Mesodermal cell (in vitro differentiated cells): ENCODE measurements around the gene JMJD6.
A peak's percentile ranks its signal among the peaks of the same experiment; 100 is the strongest.
"Not testable (repeated sequence)": the region's sequence is repeated elsewhere in the genome, so short reads cannot be mapped to it uniquely, and the experiment has no call there.

Source experiments
- H3K27ac ChIP-seq: 2 replicates; pipeline ENCODE4 v1.7.0; 2013; ENCODE audit warnings: mild to moderate bottlenecking, low read depth, low read length, moderate library complexity; ENCODE audit not compliant: severe bottlenecking
- H3K36me3 ChIP-seq: 2 replicates; pipeline ENCODE4 v1.7.1; 2013; ENCODE audit warnings: mild to moderate bottlenecking, low read length, moderate library complexity; ENCODE audit not compliant: control insufficient read depth, insufficient read depth
- H3K4me1 ChIP-seq: one replicate; pipeline ENCODE4 v1.7.1; 2013; ENCODE audit warnings: mild to moderate bottlenecking, low read length; ENCODE audit not compliant: insufficient read depth, control insufficient read depth, poor library complexity, severe bottlenecking
- H3K4me3 ChIP-seq: 2 replicates; pipeline ENCODE4 v1.7.0; 2013; ENCODE audit warnings: low read length, control low read depth, mild to moderate bottlenecking; ENCODE audit not compliant: insufficient read depth, poor library complexity, severe bottlenecking; ENCODE audit errors: extremely low read depth
- H3K9me3 ChIP-seq: 2 replicates; pipeline ENCODE4 v1.7.1; 2013; ENCODE audit warnings: mild to moderate bottlenecking, low read length, moderate library complexity; ENCODE audit not compliant: control insufficient read depth
- WGBS, 2 experiments: methylation state at CpG; one replicate each; pipeline ENCODE4 v1.1.5; 2013; ENCODE audit warnings: missing lambda C conversion rate in 2 of 2; ENCODE audit not compliant: insufficient coverage in 2 of 2; 5-methylcytosine and 5-hydroxymethylcytosine counted together

JMJD6 gene

GRCh38 chr17:76747716-76748363 lies 21.4 kb upstream of the JMJD6 start:
- peaks cover 12% of the 10 kb centered on the region for H3K9me3 ChIP-seq
- H3K4me3 ChIP-seq = no peak overlapping the region
- peaks cover 6% of the 10 kb centered on the region for H3K4me1 ChIP-seq
- peaks cover 70% of the 10 kb centered on the region for H3K36me3 ChIP-seq
- peak overlapping the region; percentile 62 for H3K27ac ChIP-seq
- WGBS, 2 experiments = 87 to 89% methylated on average over 6 to 8 of the region's 9 CpGs

- H3K4me1 ChIP-seq, H3K4me3 ChIP-seq, H3K27ac ChIP-seq: not testable (repeated sequence)
- Histone ChIP-seq H3K36me3 (peaks cover 71% of the 10 kb centered on the region), H3K9me3 (peaks cover 12% of the 10 kb centered on the region)
- WGBS, 2 experiments = 87 to 100% methylated on average over 1 to 3 of the region's 6 CpGs
Observed at GRCh38 chr17:76745785-76746184, 19.4 kb upstream of the JMJD6 start.

GRCh38 chr17:76744747-76745146 lies 18.3 kb upstream of the JMJD6 start:
- peaks cover 6% of the 10 kb centered on the region for H3K4me1 ChIP-seq
- H3K4me3 ChIP-seq = no peak overlapping the region
- H3K36me3 ChIP-seq = peaks cover 66% of the 10 kb centered on the region
- no peak overlapping the region for H3K27ac ChIP-seq
- WGBS, 2 experiments = no CpG with 5 or more reads among the region's 2 CpGs
- H3K9me3 ChIP-seq = peaks cover 12% of the 10 kb centered on the region

GRCh38 chr17:76742958-76743357 lies 16.6 kb upstream of the JMJD6 start:
- H3K4me1 ChIP-seq = peaks cover 6% of the 10 kb centered on the region
- no peak overlapping the region for H3K27ac ChIP-seq
- peaks cover 58% of the 10 kb centered on the region for H3K36me3 ChIP-seq
- H3K4me3 ChIP-seq = no peak overlapping the region
- H3K9me3 ChIP-seq = peaks cover 12% of the 10 kb centered on the region

- Histone ChIP-seq H3K9me3 (peaks cover 5% of the 10 kb centered on the region), H3K4me1 (no peaks in the 10 kb centered on the region), H3K36me3 (peaks cover 45% of the 10 kb centered on the region), H3K27ac (no peak overlapping the region), H3K4me3 (no peak overlapping the region)
- 90 to 100% methylated on average over 1 of the region's 5 CpGs for WGBS, 2 experiments
Observed at GRCh38 chr17:76740329-76741118, 14.1 kb upstream of the JMJD6 start.

- not testable (repeated sequence) for H3K9me3 ChIP-seq, H3K4me1 ChIP-seq, H3K4me3 ChIP-seq, H3K27ac ChIP-seq
- H3K36me3 ChIP-seq = peaks cover 45% of the 10 kb centered on the region
- WGBS, 2 experiments = 93 to 98% methylated on average over 13 to 15 of the region's 17 CpGs
Observed at GRCh38 chr17:76739568-76740115, 13.2 kb upstream of the JMJD6 start.

- peaks cover 46% of the 10 kb centered on the region for H3K36me3 ChIP-seq
- no CpG with 5 or more reads among the region's 7 CpGs for WGBS, 2 experiments
- H3K4me3 ChIP-seq = peak overlapping the region; percentile 89
- H3K4me1 ChIP-seq = peaks cover 3% of the 10 kb centered on the region
- H3K27ac ChIP-seq = peak overlapping the region; percentile 99
- no peaks in the 10 kb centered on the region for H3K9me3 ChIP-seq
Observed at GRCh38 chr17:76738468-76738850, 12.1 kb upstream of the JMJD6 start.

- peaks cover 46% of the 10 kb centered on the region for H3K36me3 ChIP-seq
- WGBS, 2 experiments = 0% methylated on average over 47 to 54 of the region's 57 CpGs
- H3K9me3 ChIP-seq = no peaks in the 10 kb centered on the region
- peak within 1 kb of the TSS; percentile 99 for H3K27ac ChIP-seq
- peaks cover 7% of the 10 kb centered on the region for H3K4me1 ChIP-seq
- H3K4me3 ChIP-seq = peak within 1 kb of the TSS; percentile 89
Observed at GRCh38 chr17:76737676-76738467, 11.5 kb upstream of the JMJD6 start, which contains the start of gene MFSD11. Gene MFSD11 (plus strand): TSS chr17:76738119. CDS start chr17:76738353, 234 bp downstream.

GRCh38 chr17:76737082-76737675 lies 10.8 kb upstream of the JMJD6 start, which contains the start of gene SRSF2:
Gene SRSF2 (minus strand): TSS chr17:76737331. CDS start chr17:76737160, 171 bp downstream.
- WGBS, 2 experiments = 0% methylated on average over 43 to 47 of the region's 60 CpGs
- Histone ChIP-seq H3K27ac (peak within 1 kb of the TSS; percentile 99), H3K36me3 (peaks cover 48% of the 10 kb centered on the region), H3K4me3 (peak within 1 kb of the TSS; percentile 89), H3K9me3 (no peaks in the 10 kb centered on the region), H3K4me1 (peaks cover 7% of the 10 kb centered on the region)
